GM13977 (cell line): ENCODE measurements around the gene MPPED1.

ENCODE experiments used
- DNase-seq: peaks from one replicate; pipeline ENCODE4 v3.0.0; 2012; ENCODE audit warnings: low spot score
- CTCF ChIP-seq: IDR thresholded peaks from 2 replicates; pipeline ENCODE4 v1.5.1; 2012; ENCODE audit warnings: mild to moderate bottlenecking, control low read depth; ENCODE audit not compliant: insufficient read depth; ENCODE audit errors: extremely low read depth, missing control alignments
- in situ Hi-C: fragments of 300-500 bp; cut with MboI; formaldehyde crosslinking; loops from one replicate; pipeline ENCODE4 v1.12.0; 2022; ENCODE audit warnings: low sequenced_read_pairs, low pct_unique_long_range_greater_than_20kb, mixed read lengths, inconsistent platforms; ENCODE audit not compliant: unreplicated experiment

Gene MPPED1

DNA sequence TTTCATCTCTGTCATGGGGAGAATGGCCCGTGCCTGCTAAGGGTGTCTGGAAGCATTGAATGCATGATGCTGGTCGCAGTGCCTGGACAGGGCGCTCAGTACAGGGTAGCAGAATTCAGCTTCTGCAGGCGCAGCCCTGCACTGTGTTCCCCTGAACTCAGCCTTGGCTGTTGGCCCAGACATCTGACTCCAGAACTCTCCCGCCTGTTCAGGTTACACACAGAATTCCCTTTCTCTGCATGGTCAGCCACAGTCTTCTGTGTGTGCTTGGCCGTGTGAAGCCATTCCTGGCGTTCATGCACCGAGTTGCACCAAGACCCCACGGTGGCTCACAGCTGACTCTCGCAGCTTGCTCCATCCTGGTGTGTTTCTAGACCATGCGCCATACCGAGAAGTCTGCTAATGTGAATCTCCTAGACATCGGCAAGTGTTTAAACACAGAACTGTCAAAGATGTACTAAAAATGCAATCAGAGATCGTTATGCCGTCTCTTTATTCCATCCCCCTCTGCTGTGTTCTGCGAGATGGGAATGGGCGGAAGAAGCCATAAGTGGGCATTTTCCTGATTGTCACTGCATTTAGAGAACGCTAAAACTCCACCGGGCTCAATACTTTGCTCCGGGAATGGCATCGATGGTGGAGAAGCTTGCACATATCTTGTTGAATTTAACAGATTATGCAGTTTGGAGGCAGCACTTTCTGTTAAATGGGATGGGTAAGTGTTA is 55.6 kb downstream of the MPPED1 start:
- in situ Hi-C loops, result no loop called here
- DNase-seq, result no peak
- no peak for TF ChIP-seq CTCF

DNA sequence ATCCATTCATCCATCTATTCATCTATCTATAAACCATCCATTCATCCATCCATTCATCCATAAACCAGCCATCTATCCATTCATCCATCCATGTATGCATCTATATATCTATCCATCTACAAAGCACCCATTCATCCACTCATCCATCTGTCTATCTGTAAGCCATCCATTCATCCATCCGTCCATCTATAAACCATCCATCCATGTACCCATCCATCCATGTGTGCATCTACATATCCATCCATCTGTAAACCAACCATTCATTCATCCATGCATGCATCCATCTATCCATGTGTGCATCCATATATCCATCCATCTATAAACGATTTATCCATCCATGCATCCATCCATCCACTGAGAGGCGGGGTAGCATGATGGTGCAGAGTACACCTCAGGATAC is 58.4 kb downstream of the MPPED1 start:
- TF ChIP-seq CTCF, result no peak
- DNase-seq, result no peak
- in situ Hi-C loops, result no loop called here

GRCh38 chr22:43470941-43471585 is 59.2 kb downstream of the MPPED1 start:
- DNase-seq, result no peak
- TF ChIP-seq CTCF, result no peak
- in situ Hi-C loops, result no loop called here

DNA sequence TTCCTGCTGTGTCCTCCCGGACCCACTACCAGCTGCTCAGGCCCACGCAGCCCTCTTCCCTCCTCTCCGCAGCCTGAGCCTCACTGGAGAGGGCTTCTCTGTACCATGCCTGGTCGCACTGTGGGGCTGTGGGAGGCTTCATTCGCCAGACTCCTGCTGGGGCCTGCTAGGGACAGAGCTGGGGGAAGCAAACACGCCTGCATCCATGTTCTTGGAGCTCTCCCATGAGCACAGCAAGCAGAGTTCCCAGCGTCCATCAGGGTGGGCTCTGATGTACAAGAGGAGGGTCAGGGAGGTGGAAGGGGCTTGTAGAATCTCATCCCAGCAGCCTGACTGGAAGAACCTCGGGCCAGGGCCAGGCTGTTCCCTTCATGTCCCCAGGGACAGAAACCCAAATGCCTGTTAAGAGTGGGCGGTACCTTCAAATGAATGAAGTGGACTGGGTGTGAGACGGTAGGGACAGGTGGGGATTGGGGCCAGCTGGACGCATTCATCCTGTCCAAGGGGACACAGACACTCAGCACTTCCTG is 59.9 kb downstream of the MPPED1 start:
- in situ Hi-C loops, result no loop called here
- no peak for TF ChIP-seq CTCF
- no peak for DNase-seq

GRCh38 chr22:43473031-43473430 is 61.2 kb downstream of the MPPED1 start:
- DNase-seq, result no peak
- TF ChIP-seq CTCF, result no peak
- in situ Hi-C loops, result no loop called here

DNA sequence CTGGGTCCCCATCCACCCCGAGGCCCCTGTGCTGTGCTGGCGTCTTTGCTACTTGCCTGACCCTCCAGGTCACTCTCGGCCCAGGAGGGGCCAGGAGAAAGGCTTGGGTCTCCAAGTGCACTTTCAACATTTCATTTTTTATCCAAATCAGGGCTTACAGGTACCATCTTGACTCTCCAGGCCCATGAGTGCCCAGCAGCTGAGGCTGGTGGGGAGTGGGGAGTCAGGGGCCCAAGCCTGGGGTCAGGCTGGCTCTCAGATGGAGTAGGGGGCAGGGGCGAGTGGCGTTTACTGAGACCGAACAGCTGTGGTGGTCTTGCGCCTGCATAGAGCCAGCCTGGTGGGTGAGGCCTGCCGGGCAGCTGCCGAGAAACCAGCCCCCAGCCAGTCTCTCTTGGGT is 61.6 kb downstream of the MPPED1 start:
- in situ Hi-C loops, result no loop called here
- no peak for DNase-seq
- no peak for TF ChIP-seq CTCF
